CD4-positive, alpha-beta memory T cell (primary cell): Measurements from ENCODE around the gene CD1C. TPM values are rescaled to one million over a fixed set of nuclear protein-coding genes. Genes with fewer than 3 reads are reported as not detected.
A peak's percentile ranks its signal among the peaks of the same experiment; 100 is the strongest.

Experiments used
- CTCF ChIA-PET: fragments of 350-600 bp; sonication (Branson Sonifier 250); formaldehyde crosslinking; loops from one replicate; lab custom pipeline; 2021; ENCODE audit warnings: inconsistent platforms; ENCODE audit not compliant: partially characterized antibody; lab: Charles Lee
- POLR2A ChIA-PET: fragments of 350-600 bp; sonication (Branson Sonifier 250); formaldehyde crosslinking; loops from one replicate; lab custom pipeline; 2021; ENCODE audit not compliant: partially characterized antibody; lab: Charles Lee
- DNase-seq, 5 donors: peaks; one replicate each; pipeline versions ENCODE4 v3.0.0 to v3.0.0-alpha.2; 2020 to 2022; ENCODE audit warnings: mixed read lengths in 1 of 5
- H3K27ac ChIP-seq: one replicate; pipeline ENCODE4 v1.7.0; 2013; ENCODE audit warnings: low read depth, low read length
- H3K27me3 ChIP-seq: 2 replicates; pipeline ENCODE4 v1.7.0; 2013; ENCODE audit warnings: mild to moderate bottlenecking, low read length, moderate library complexity; ENCODE audit not compliant: insufficient read depth
- H3K36me3 ChIP-seq: 2 replicates; pipeline ENCODE4 v1.7.0; 2013; ENCODE audit warnings: mild to moderate bottlenecking, low read length, moderate library complexity; ENCODE audit not compliant: insufficient read depth
- H3K4me1 ChIP-seq: 2 replicates; pipeline ENCODE4 v1.7.0; 2013; ENCODE audit warnings: mild to moderate bottlenecking, low read length, moderate library complexity; ENCODE audit not compliant: insufficient read depth
- H3K4me3 ChIP-seq, 2 donors: one replicate each; pipeline ENCODE4 v1.7.0; 2013; ENCODE audit warnings: low read length in 2 of 2, mild to moderate bottlenecking in 1 of 2
- H3K9me3 ChIP-seq, 2 donors: one replicate each; pipeline ENCODE4 v1.7.0; 2013; ENCODE audit warnings: low read length in 2 of 2, control low read depth in 1 of 2; ENCODE audit not compliant: control insufficient read depth in 1 of 2
- H3K27ac Mint-ChIP-seq, 7 donors: one replicate each; pipeline ENCODE4 v1.8.0; 2020 to 2021; ENCODE audit warnings: mixed read lengths in 7 of 7, mild to moderate bottlenecking in 6 of 7, inconsistent platforms in 3 of 7, moderate library complexity in 3 of 7
- H3K27me3 Mint-ChIP-seq, 2 donors: one replicate each; pipeline ENCODE4 v1.8.0; 2020 to 2021; ENCODE audit warnings: mixed read lengths in 2 of 2
- H3K36me3 Mint-ChIP-seq, 2 donors: one replicate each; pipeline ENCODE4 v1.8.0; 2020 to 2021; ENCODE audit warnings: mixed read lengths in 2 of 2, inconsistent platforms in 1 of 2, mild to moderate bottlenecking in 1 of 2
- H3K4me1 Mint-ChIP-seq, 4 donors: one replicate each; pipeline ENCODE4 v1.8.0; 2020 to 2021; ENCODE audit warnings: mixed read lengths in 4 of 4, mild to moderate bottlenecking in 1 of 4
- H3K4me3 Mint-ChIP-seq, 8 donors: one replicate each; pipeline ENCODE4 v1.8.0; 2020 to 2021; ENCODE audit warnings: mixed read lengths in 8 of 8, mild to moderate bottlenecking in 7 of 8, moderate library complexity in 6 of 8, inconsistent platforms in 3 of 8
- H3K9me3 Mint-ChIP-seq, 8 donors: one replicate each; pipeline ENCODE4 v1.8.0; 2020 to 2021; ENCODE audit warnings: mixed read lengths in 8 of 8, mild to moderate bottlenecking in 5 of 8, inconsistent platforms in 3 of 8, moderate library complexity in 1 of 8
- intact Hi-C: fragments of 100-400 bp; cut with micrococcal nuclease; formaldehyde crosslinking; loops from one replicate; pipeline ENCODE4 v1.15.1; 2023
- polyA plus RNA-seq, 2 donors: library from polyadenylated mRNA; unstranded; fragments of 300-500 nt; fragmentation: Illumina TruSeq; gene quantifications; one replicate each; pipeline ENCODE4 v1.2.3, GENCODE V29; 2021
- total RNA-seq, 2 experiments: library from RNA; stranded (reverse); gene quantifications; one replicate each; pipeline ENCODE4 v1.2.3, GENCODE V29; 2021

The CD1C gene
- total RNA-seq = not detected
- polyA plus RNA-seq = 1 to 10 TPM in 1 of 2 donors, not detected in 1; 1.0 TPM

- CTCF ChIA-PET = no interaction called here
- no peaks in the 10 kb centered on the region for H3K9me3 Mint-ChIP-seq
- no peak for DNase-seq
- intact Hi-C loops = no loop called here
- POLR2A ChIA-PET = no interaction called here
- H3K36me3 Mint-ChIP-seq = no peaks in the 10 kb centered on the region
- Histone ChIP-seq H3K27ac (no peak within 1 kb of the TSS), H3K9me3 (no peaks in the 10 kb centered on the region), H3K36me3 (no peaks in the 10 kb centered on the region), H3K4me3 (no peak within 1 kb of the TSS), H3K27me3 (no peaks in the 10 kb centered on the region), H3K4me1 (peaks cover 5% of the 10 kb centered on the region)
- peaks cover 10 to 18% of the 10 kb centered on the region in 2 donors for H3K27me3 Mint-ChIP-seq
- no peak within 1 kb of the TSS for H3K27ac Mint-ChIP-seq
- H3K4me3 Mint-ChIP-seq = no peak within 1 kb of the TSS
- H3K4me1 Mint-ChIP-seq = peaks cover 6 to 8% (median 7%) of the 10 kb centered on the region in 4 donors
These were observed at the start of gene CD1C for GRCh38 chr1:158289811-158290210. Gene CD1C (plus strand): TSS chr1:158289923. CDS start chr1:158290065, 142 bp downstream.

- intact Hi-C loops = no loop called here
- Histone ChIP-seq H3K4me1 (peaks cover 25% of the 10 kb centered on the region), H3K9me3 (no peaks in the 10 kb centered on the region), H3K27me3 (no peaks in the 10 kb centered on the region), H3K27ac (no peak overlapping the region), H3K4me3 (no peak overlapping the region), H3K36me3 (no peaks in the 10 kb centered on the region)
- peaks cover 20 to 26% (median 23%) of the 10 kb centered on the region in 4 donors for H3K4me1 Mint-ChIP-seq
- peaks cover 0 to 3% (median 0%) of the 10 kb centered on the region in 8 donors for H3K9me3 Mint-ChIP-seq
- peaks cover 13 to 17% of the 10 kb centered on the region in 2 donors for H3K27me3 Mint-ChIP-seq
- H3K36me3 Mint-ChIP-seq = no peaks in the 10 kb centered on the region
- ChIA-PET POLR2A (no interaction called here), CTCF (interaction anchor here (1.2 to 1.3 kb wide), 2 partner anchors 13 to 17 kb away, joined by 4 read pairs; no protein-coding TSS in a partner anchor)
- H3K4me3 Mint-ChIP-seq = peak overlapping the region in 1 of 8 donors; percentile 26
- peak overlapping the region in 1 of 7 donors; percentile 13 for H3K27ac Mint-ChIP-seq
- DNase-seq = peak in 2 of 5 donors; percentile 13 to 14
These were observed 43.1 kb upstream of the CD1C start for GRCh38 chr1:158246650-158247049.

- H3K27ac Mint-ChIP-seq = peak overlapping the region in 2 of 7 donors; percentile 2 to 83
- peaks cover 13 to 17% of the 10 kb centered on the region in 2 donors for H3K27me3 Mint-ChIP-seq
- Histone ChIP-seq H3K27me3 (no peaks in the 10 kb centered on the region), H3K27ac (no peak overlapping the region), H3K4me3 (no peak overlapping the region), H3K4me1 (peaks cover 25% of the 10 kb centered on the region), H3K9me3 (no peaks in the 10 kb centered on the region), H3K36me3 (no peaks in the 10 kb centered on the region)
- CTCF ChIA-PET = interaction anchor here (0.9 to 1.4 kb wide), 3 partner anchors 44 to 966 kb away, joined by 3 to 5 read pairs (median 3); no protein-coding TSS in a partner anchor
- H3K4me1 Mint-ChIP-seq = peaks cover 20 to 26% (median 23%) of the 10 kb centered on the region in 4 donors
- H3K4me3 Mint-ChIP-seq = peak overlapping the region; percentile 31 to 80 (median 54)
- peak; percentile 42 to 54 (median 54) for DNase-seq
- intact Hi-C loops = no loop called here
- POLR2A ChIA-PET = interaction anchor here (0.6 to 1.2 kb wide), 2 partner anchors 100 to 828 kb away, joined by 3 read pairs; partner anchors contain the start of gene AIM2
- peaks cover 0 to 3% (median 0%) of the 10 kb centered on the region in 8 donors for H3K9me3 Mint-ChIP-seq
- H3K36me3 Mint-ChIP-seq = no peaks in the 10 kb centered on the region
These were observed 41.6 kb upstream of the CD1C start for GRCh38 chr1:158248118-158248517.

GRCh38 chr1:158248771-158249170, 41.0 kb upstream of the CD1C start:
- peaks cover 14 to 18% of the 10 kb centered on the region in 2 donors for H3K27me3 Mint-ChIP-seq
- CTCF ChIA-PET = interaction anchor here (0.6 to 1.3 kb wide), 3 partner anchors 44 to 966 kb away, joined by 3 to 5 read pairs (median 4); no protein-coding TSS in a partner anchor

GRCh38 chr1:158249646-158250045, 40.1 kb upstream of the CD1C start:
- no peaks in the 10 kb centered on the region for H3K9me3 ChIP-seq
- peak overlapping the region in 1 of 8 donors; percentile 17 for H3K4me3 Mint-ChIP-seq
- no peak overlapping the region for H3K27ac Mint-ChIP-seq
- POLR2A ChIA-PET = no interaction called here
- H3K27me3 ChIP-seq = no peaks in the 10 kb centered on the region
- H3K4me3 ChIP-seq = no peak overlapping the region
- H3K9me3 Mint-ChIP-seq = peaks cover 0 to 3% (median 0%) of the 10 kb centered on the region in 8 donors
- no peak for DNase-seq
- peaks cover 14 to 18% of the 10 kb centered on the region in 2 donors for H3K27me3 Mint-ChIP-seq
- no peaks in the 10 kb centered on the region for H3K36me3 Mint-ChIP-seq
- H3K36me3 ChIP-seq = no peaks in the 10 kb centered on the region
- H3K4me1 ChIP-seq = peaks cover 25% of the 10 kb centered on the region
- CTCF ChIA-PET = no interaction called here
- H3K4me1 Mint-ChIP-seq = peaks cover 20 to 26% (median 23%) of the 10 kb centered on the region in 4 donors
- no peak overlapping the region for H3K27ac ChIP-seq
- intact Hi-C loops = no loop called here

More at GRCh38 chr1:158248771-158249170, 41.0 kb upstream of the CD1C start:
- Histone ChIP-seq H3K27ac (no peak overlapping the region), H3K4me1 (peaks cover 25% of the 10 kb centered on the region), H3K4me3 (no peak overlapping the region), H3K36me3 (no peaks in the 10 kb centered on the region), H3K27me3 (no peaks in the 10 kb centered on the region), H3K9me3 (no peaks in the 10 kb centered on the region)
- H3K36me3 Mint-ChIP-seq = no peaks in the 10 kb centered on the region
- intact Hi-C loops = no loop called here
- H3K4me1 Mint-ChIP-seq = peaks cover 20 to 26% (median 23%) of the 10 kb centered on the region in 4 donors
- DNase-seq = no peak
- peak overlapping the region in 2 of 7 donors; percentile 16 to 64 for H3K27ac Mint-ChIP-seq
- POLR2A ChIA-PET = interaction anchor here (0.6 to 1.2 kb wide), 2 partner anchors 101 to 828 kb away, joined by 3 read pairs; partner anchors contain the start of gene AIM2
- peaks cover 0 to 3% (median 0%) of the 10 kb centered on the region in 8 donors for H3K9me3 Mint-ChIP-seq
- H3K4me3 Mint-ChIP-seq = peak overlapping the region in 6 of 8 donors; percentile 36 to 80 (median 63)

- H3K4me3 ChIP-seq = no peak overlapping the region
- POLR2A ChIA-PET = no interaction called here
- H3K4me1 Mint-ChIP-seq = peaks cover 20 to 26% (median 23%) of the 10 kb centered on the region in 4 donors
- no peak for DNase-seq
- peaks cover 0 to 3% (median 0%) of the 10 kb centered on the region in 8 donors for H3K9me3 Mint-ChIP-seq
- no peak overlapping the region for H3K27ac Mint-ChIP-seq
- no peaks in the 10 kb centered on the region for H3K36me3 Mint-ChIP-seq
- CTCF ChIA-PET = no interaction called here
- H3K27me3 Mint-ChIP-seq = peaks cover 14 to 17% of the 10 kb centered on the region in 2 donors
- no peaks in the 10 kb centered on the region for H3K27me3 ChIP-seq
- H3K4me3 Mint-ChIP-seq = no peak overlapping the region
- H3K9me3 ChIP-seq = no peaks in the 10 kb centered on the region
- peaks cover 25% of the 10 kb centered on the region for H3K4me1 ChIP-seq
- intact Hi-C loops = no loop called here
- no peak overlapping the region for H3K27ac ChIP-seq
- no peaks in the 10 kb centered on the region for H3K36me3 ChIP-seq
These were observed 38.6 kb upstream of the CD1C start for GRCh38 chr1:158251163-158251562.

- Histone ChIP-seq H3K9me3 (no peaks in the 10 kb centered on the region), H3K27me3 (no peaks in the 10 kb centered on the region), H3K4me1 (no peaks in the 10 kb centered on the region), H3K36me3 (no peaks in the 10 kb centered on the region), H3K4me3 (no peak overlapping the region), H3K27ac (no peak overlapping the region)
- Mint-ChIP-seq H3K4me1 (peaks cover 0 to 2% (median 1%) of the 10 kb centered on the region in 4 donors), H3K27me3 (peaks cover 6 to 18% of the 10 kb centered on the region in 2 donors), H3K9me3 (peaks cover 0 to 1% (median 0%) of the 10 kb centered on the region in 8 donors), H3K36me3 (no peaks in the 10 kb centered on the region), H3K4me3 (no peak overlapping the region), H3K27ac (no peak overlapping the region)
- POLR2A ChIA-PET = no interaction called here
- no peak for DNase-seq
- CTCF ChIA-PET = no interaction called here
- intact Hi-C loops = no loop called here
These were observed 34.1 kb upstream of the CD1C start for GRCh38 chr1:158255656-158256055.
